HG02840 (cell line): ENCODE data around the gene LIMD2.
"Not testable (repeated sequence)": the region's sequence is repeated elsewhere in the genome, so short reads cannot be mapped to it uniquely, and the experiment has no call there.

Experiments
- ATAC-seq: cut with Tn5 transposase; IDR thresholded peaks from one replicate; pipeline ENCODE4 v1.9.1; 2021; ENCODE audit warnings: mild to moderate bottlenecking, moderate library complexity, moderate number of reproducible peaks; ENCODE audit not compliant: unreplicated experiment, low FRiP score

The LIMD2 gene

DNA sequence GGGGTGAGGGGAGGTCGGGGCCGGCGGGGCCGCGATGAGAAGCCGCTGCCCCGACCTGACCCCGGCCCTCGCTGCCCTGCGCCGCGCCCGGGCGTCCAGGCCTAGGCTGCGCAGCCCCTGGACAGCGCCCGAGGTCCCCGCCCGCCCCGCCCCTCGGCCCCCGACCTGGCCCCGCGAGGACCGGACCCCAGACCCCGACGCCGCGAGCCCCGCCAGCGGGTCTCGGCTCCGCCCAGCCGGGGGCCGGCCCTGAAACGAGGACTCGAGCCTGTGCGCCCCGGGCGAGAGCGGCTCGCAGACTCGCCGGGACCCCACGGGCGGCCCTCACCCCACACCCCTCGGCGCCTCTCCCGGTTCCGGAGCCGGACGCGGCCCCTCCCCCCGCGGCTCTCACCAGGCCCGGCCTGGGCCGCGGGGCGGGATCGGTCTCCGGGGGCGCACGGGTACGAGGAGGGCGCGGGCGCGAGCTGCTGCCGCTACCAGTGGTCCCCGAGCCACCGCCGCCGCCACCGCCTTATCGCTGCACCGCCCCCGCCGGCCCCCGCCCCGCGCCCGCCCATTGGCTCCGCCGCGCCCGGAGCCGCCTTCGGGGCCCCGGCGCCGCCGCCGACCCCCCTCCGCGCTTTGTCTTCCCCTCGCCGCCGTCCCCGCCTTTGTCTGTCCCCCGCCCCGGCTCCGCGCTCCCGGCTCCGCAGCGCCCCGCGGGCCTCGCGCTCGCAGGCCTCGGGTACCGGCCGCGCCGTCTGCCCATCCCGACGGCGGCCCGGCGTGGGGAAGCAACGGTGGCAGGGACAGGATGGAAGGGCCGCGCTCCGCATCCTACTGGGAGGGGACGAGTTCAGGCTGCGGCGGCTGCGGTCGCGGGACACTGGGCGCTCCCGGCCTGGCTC is at the start of gene LIMD2:
LIMD2 (minus strand) TSS at position 488 of the 890 bp plus-strand sequence. CDS start 827 bp downstream, outside the sequence.
- ATAC-seq: peak; percentile 15

- ATAC-seq: peak; percentile 95
Measured at GRCh38 chr17:63741408-63742173, 41.7 kb upstream of the LIMD2 start, which contains the start of gene STRADA. TSS of gene STRADA (minus strand) at chr17:63741799. CDS start at chr17:63728369, 13,430 bp downstream.

- peak; percentile 25 for ATAC-seq
Measured at GRCh38 chr17:63741143-63741407, 41.1 kb upstream of the LIMD2 start.

DNA sequence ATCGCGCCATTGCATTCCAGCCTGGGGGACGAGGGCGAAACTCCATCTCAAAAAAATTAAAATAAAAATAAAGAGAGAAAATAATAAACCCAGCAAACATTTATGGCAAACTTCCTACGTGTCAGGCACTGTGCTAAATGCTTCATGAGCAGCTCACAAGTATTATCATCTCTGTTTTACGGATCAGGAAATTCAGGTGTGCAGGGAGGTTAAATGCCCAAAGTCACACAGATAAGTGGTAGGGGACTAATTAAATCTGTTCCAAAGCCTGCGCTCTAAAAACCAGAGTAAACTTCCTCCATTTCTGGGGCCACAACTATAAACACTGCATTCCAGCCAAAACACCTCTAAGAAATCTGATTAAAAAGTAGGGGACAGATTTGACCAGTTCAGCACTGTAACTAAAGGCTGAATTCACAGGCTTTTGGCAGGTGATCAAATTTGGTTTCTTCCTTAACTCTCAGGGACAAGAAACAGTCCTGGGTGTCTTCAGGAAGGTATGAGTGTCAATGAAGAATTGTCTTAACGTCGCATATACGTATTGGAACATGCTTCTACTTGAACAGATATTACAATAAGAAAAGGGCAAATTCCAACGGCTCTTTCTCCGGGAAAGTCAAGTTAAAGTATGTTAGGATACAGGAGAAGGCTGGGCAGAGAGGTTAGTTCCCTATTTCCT is 40.7 kb upstream of the LIMD2 start:
- ATAC-seq: no peak

GRCh38 chr17:63735691-63736090 is 35.8 kb upstream of the LIMD2 start:
- no peak for ATAC-seq

GRCh38 chr17:63722403-63722802 is 22.5 kb upstream of the LIMD2 start:
- ATAC-seq: no peak

GRCh38 chr17:63720194-63720593 is 20.3 kb upstream of the LIMD2 start:
- not testable (repeated sequence) for ATAC-seq

DNA sequence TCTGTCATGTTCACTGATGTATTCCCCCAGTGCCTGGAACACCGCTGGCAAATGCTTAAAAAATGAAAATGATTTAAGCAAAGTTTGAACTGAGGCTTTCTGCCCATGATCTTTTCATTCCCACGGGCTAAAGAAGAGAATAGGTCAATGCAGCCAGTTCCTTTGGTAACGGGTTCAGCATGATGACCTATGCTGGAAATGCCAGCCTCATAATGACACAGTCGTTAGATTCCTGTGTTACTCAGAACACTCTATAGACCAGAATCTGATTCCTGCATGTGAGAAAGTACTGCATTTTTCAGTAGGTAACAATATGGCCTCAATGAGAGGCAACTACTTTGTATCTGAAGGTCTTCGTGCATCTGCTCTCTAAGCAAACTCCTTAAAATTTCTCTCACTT is 19.1 kb upstream of the LIMD2 start:
- ATAC-seq: no peak

- no peak for ATAC-seq
Measured at GRCh38 chr17:63716426-63716825, 16.5 kb upstream of the LIMD2 start.

DNA sequence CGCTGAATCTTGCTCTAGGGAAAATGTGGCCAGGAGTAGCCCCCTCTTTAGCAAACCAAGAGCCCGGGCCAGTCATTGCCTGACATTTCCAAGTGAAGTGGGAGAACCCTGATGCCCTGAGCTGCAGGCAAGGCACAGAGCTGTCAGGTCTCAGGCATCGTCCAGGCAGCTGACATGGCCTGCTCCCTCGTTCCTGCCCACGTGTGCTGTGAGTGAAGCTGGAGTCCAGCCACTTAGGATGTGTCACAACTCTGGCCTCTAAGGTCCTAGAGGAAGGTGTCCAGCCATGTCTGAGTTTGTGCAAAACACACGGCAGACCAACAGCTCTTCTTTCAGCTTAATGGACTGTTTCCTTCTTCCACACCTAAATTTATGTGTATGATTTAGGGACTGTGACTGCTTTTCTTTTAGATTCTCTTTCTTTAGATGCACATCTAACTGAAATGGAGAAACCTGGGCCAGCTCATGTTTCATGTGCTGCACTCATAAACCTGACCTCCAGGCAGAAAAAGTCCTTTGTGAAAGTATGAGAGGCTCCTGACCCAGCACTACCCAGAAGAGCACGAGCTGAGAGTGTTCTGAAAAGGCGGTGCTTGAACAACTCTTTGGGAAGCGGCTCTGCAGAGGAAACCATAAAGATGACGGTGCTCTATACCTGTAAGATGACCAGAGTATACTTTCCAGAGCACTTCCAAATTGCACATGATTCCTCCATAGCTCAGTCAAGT is 14.8 kb upstream of the LIMD2 start:
- no peak for ATAC-seq

DNA sequence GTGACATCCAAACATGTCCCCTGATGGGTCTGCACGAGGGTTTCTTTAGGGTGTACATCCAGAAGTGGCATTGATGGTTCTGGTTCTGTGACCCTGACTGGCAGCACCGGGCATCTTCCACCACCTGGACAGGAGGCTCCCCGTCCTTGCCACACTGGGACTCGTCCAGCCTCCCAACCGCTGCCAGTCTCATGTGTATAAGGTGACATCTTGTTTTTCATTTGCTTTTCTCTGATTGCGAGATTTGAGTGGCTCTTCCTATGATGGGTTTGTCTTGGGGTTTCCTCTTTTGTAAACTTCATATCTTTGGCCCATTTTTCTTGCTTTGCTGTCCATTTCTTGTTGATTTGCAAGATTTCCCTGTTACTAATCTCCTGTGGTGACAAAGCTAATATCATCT is 9.2 kb upstream of the LIMD2 start:
- ATAC-seq: no peak

GRCh38 chr17:63707151-63707550 is 7.2 kb upstream of the LIMD2 start:
- ATAC-seq: no peak

DNA sequence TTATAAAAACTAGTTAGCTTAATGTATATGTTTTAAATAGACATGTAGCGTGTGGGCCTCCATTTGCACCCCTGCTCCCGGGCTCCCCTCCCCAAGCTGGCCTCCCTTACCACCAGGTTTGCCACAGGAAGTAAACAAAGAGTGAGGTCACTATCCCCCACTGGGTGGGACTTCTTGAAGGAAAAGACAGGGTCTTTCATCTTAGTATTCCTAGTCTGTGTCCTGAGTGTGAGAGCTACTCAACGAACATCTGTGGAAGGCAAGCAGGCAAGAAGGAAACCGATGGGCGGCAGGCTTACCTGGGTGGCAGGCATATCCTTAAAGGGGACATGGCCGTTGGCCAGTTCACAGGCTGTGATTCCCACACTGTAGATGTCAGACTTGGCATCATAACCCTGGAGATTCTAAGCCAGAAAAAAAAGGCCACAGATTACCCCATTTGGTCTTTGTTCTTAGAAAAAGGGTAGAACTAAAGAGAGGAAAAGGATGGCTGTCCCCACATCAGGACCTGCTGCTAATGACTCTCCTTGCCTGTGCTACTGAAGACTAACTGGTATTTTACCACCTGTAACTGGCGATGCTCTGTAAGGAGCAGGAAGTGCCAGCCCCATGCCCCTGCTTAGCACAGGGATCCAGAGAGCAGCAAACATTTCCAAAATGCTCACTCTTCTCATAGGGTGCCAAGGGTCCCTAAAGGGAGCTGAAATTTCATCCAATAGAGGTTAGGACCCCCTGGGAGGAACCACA is 6.6 kb upstream of the LIMD2 start:
- no peak for ATAC-seq

DNA sequence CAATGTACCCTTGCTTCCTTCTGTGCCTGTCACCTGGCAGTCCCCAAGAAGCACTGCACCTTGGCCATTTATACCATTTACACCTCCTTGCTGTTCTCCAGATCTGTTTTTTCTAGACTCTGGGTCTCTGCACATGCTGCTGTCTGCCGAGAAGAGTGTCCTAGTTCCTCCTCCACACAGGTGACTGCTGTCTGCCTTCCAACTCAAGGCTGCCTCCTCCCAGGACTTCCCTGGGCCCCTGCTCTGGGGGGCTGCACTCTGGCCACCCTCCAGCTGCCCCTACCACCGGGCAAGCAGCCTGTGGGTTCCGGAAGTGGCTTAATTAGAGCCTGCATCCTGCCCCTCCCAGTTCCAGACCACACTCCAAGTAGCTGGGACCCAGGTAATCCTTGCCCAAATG is 5.7 kb upstream of the LIMD2 start:
- ATAC-seq: no peak

GRCh38 chr17:63704836-63705235 is 4.9 kb upstream of the LIMD2 start:
- ATAC-seq: no peak

- ATAC-seq: no peak
Measured at GRCh38 chr17:63704259-63704576, 4.3 kb upstream of the LIMD2 start.

- ATAC-seq: no peak
Measured at GRCh38 chr17:63703556-63704258, 3.8 kb upstream of the LIMD2 start.

DNA sequence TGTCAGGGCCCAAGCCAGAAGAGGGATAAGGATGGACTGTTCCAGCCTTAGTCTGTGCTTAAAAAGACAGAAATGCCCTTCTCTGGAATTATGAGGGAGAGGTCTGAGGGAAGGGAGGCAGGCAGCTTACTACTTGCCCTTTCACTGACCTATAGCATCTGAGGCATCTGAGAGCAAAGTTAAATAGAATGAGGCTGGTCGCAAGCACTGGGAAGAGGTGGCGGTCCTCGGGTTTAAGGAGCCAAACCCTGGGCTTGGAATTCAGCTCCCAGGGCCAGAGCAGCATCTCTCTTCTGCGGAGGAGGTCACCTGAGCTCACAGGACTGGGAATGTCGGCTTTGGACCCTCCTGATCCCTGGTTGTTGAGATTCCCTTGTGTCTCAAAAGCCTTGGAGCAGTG is 3.1 kb upstream of the LIMD2 start:
- ATAC-seq: no peak

- ATAC-seq: no peak
Measured at GRCh38 chr17:63702721-63703015, 2.7 kb upstream of the LIMD2 start.
